Measurements from ENCODE around the gene FILIP1L. TPM values are rescaled to one million over a fixed set of nuclear protein-coding genes. Genes with fewer than 3 reads are reported as not detected.

Gene FILIP1L
- total RNA-seq, 1 donor from 2014 or later: 0.15 TPM

DNA sequence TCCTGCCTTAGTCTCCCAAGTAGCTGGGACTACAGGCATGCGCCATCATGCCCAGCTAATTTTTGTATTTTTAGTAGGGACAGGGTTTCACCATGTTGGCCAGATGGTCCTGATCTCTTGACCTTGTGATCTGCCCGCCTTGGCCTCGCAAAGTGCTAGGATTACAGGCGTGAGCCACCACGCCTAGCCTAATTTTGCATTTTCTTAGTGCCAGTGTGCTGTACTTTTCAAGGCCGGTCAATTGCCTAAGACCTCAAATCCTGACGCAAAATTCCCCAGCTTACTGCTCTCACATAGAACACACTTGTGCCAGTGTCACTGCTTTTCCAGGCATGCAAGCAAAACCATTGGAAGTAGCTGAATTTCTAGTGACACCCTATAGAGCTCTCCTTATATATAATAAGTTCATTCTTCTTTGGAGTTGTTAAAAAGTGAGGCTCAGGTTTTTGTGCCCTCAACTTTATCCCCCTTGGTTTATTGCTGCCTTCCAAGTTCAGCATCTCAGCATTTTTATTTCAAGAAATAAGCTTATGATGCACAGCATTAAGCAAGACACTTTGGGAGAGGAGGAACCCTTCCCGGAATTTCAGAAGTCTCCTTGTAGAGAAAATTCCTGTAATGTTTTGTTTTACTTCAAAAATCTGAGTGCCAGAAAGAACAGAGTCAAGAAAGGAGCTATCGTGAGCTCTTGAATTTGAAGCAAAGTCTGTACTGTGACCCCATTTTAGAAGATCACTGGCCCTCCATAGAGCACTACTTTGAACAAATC is 93.2 kb downstream of the FILIP1L start:
- Histone ChIP-seq H3K9me3 (ENCODE audit: low read depth) (no peaks in the 10 kb centered on the region), H3K9ac (no peak overlapping the region), H3K4me2 (no peak overlapping the region), H3K27me3 (no peaks in the 10 kb centered on the region), H3K27ac (no peak overlapping the region), H3F3A (ENCODE audit: low read depth) (no peaks in the 10 kb centered on the region), H2AFZ (replicated peaks) (no peak overlapping the region), H4K20me1 (ENCODE audit: low read depth) (no peaks in the 10 kb centered on the region), H3K4me3 (no peak overlapping the region), H3K4me1 (no peaks in the 10 kb centered on the region), H3K79me2 (ENCODE audit: low read depth) (no peaks in the 10 kb centered on the region), H3K36me3 (no peaks in the 10 kb centered on the region)
- Mint-ChIP-seq H3K4me1 (no peaks in the 10 kb centered on the region), H3K27ac (no peak overlapping the region), H3K4me3 (no peak overlapping the region), H3K36me3 (no peaks in the 10 kb centered on the region), H3K27me3 (ENCODE audit: insufficient read depth, low read depth) (no peaks in the 10 kb centered on the region), H3K9me3 (no peaks in the 10 kb centered on the region)
- DNase-seq (ENCODE audit: low spot score): no peak
- TF ChIP-seq CTCF (IDR thresholded peaks at IDR 0.05) (no peak), EZH2 (IDR thresholded peaks at IDR 0.05) (no peak), EZH2phosphoT487 (IDR thresholded peaks at IDR 0.05) (no peak)

- H3K4me1 ChIP-seq: no peaks in the 10 kb centered on the region
- H3K27me3 ChIP-seq: no peaks in the 10 kb centered on the region
- Mint-ChIP-seq H3K9me3 (peaks cover 8% of the 10 kb centered on the region), H3K27me3 (ENCODE audit: insufficient read depth, low read depth) (no peaks in the 10 kb centered on the region), H3K4me1 (no peaks in the 10 kb centered on the region), H3K4me3 (no peak overlapping the region), H3K27ac (no peak overlapping the region), H3K36me3 (peaks cover 4% of the 10 kb centered on the region)
- H3F3A ChIP-seq (ENCODE audit: low read depth): no peaks in the 10 kb centered on the region
- H3K36me3 ChIP-seq: no peaks in the 10 kb centered on the region
- H3K9ac ChIP-seq: no peak overlapping the region
- H3K27ac ChIP-seq: no peak overlapping the region
- no peaks in the 10 kb centered on the region for H3K79me2 ChIP-seq (ENCODE audit: low read depth)
- TF ChIP-seq CTCF (IDR thresholded peaks at IDR 0.05) (no peak), EZH2phosphoT487 (IDR thresholded peaks at IDR 0.05) (no peak), EZH2 (IDR thresholded peaks at IDR 0.05) (no peak)
- H3K4me2 ChIP-seq: no peak overlapping the region
- no peaks in the 10 kb centered on the region for H4K20me1 ChIP-seq (ENCODE audit: low read depth)
- no peak overlapping the region for H2AFZ ChIP-seq (replicated peaks)
- no peak for DNase-seq (ENCODE audit: low spot score)
- no peaks in the 10 kb centered on the region for H3K9me3 ChIP-seq (ENCODE audit: low read depth)
- H3K4me3 ChIP-seq: no peak overlapping the region
Measured at GRCh38 chr3:100019719-100020118, 94.6 kb downstream of the FILIP1L start.

GRCh38 chr3:100018806-100019205 is 95.5 kb downstream of the FILIP1L start:
- Mint-ChIP-seq H3K36me3 (peaks cover 4% of the 10 kb centered on the region), H3K27ac (no peak overlapping the region), H3K4me3 (no peak overlapping the region), H3K27me3 (ENCODE audit: insufficient read depth, low read depth) (no peaks in the 10 kb centered on the region), H3K9me3 (peaks cover 8% of the 10 kb centered on the region), H3K4me1 (no peaks in the 10 kb centered on the region)
- Histone ChIP-seq H3K4me2 (no peak overlapping the region), H3K4me3 (no peak overlapping the region), H3K36me3 (no peaks in the 10 kb centered on the region), H3K9me3 (ENCODE audit: low read depth) (no peaks in the 10 kb centered on the region), H4K20me1 (ENCODE audit: low read depth) (no peaks in the 10 kb centered on the region), H3K27ac (no peak overlapping the region), H3K27me3 (no peaks in the 10 kb centered on the region), H3K9ac (no peak overlapping the region), H3F3A (ENCODE audit: low read depth) (no peaks in the 10 kb centered on the region), H3K4me1 (no peaks in the 10 kb centered on the region), H2AFZ (replicated peaks) (no peak overlapping the region), H3K79me2 (ENCODE audit: low read depth) (no peaks in the 10 kb centered on the region)
- TF ChIP-seq EZH2 (IDR thresholded peaks at IDR 0.05) (no peak), CTCF (IDR thresholded peaks at IDR 0.05) (no peak), EZH2phosphoT487 (IDR thresholded peaks at IDR 0.05) (no peak)
- DNase-seq (ENCODE audit: low spot score): no peak
